Nephron progenitor cell (in vitro differentiated cells): ENCODE measurements around the gene MRPS5.

Experiments used
- DNase-seq: peaks from one replicate; pipeline ENCODE4 v3.0.0; 2021
- H3K27ac Mint-ChIP-seq: 2 replicates; pipeline ENCODE4 v1.8.0; 2021; ENCODE audit warnings: mild to moderate bottlenecking, moderate library complexity, mixed read lengths
- H3K27me3 Mint-ChIP-seq: 2 replicates; pipeline ENCODE4 v1.8.0; 2021; ENCODE audit warnings: mild to moderate bottlenecking, low read depth, mixed read lengths; ENCODE audit not compliant: poor library complexity
- H3K36me3 Mint-ChIP-seq: 2 replicates; pipeline ENCODE4 v1.8.0; 2021; ENCODE audit warnings: low read depth, mixed read lengths
- H3K4me1 Mint-ChIP-seq: 2 replicates; pipeline ENCODE4 v1.8.0; 2021; ENCODE audit warnings: mixed read lengths
- H3K4me3 Mint-ChIP-seq: 2 replicates; pipeline ENCODE4 v1.8.0; 2021; ENCODE audit warnings: mild to moderate bottlenecking, moderate library complexity, mixed read lengths
- H3K9me3 Mint-ChIP-seq: 2 replicates; pipeline ENCODE4 v1.8.0; 2021; ENCODE audit warnings: mild to moderate bottlenecking, moderate library complexity, mixed read lengths
- CTCF ChIP-seq: fragments of 200-600 bp; sonication (generic); IDR thresholded peaks from 2 replicates; pipeline ENCODE4 v1.5.0; 2021; ENCODE audit warnings: antibody characterized with exemption

The MRPS5 gene

GRCh38 chr2:95044601-95045000 lies 77.0 kb downstream of the MRPS5 start:
- Mint-ChIP-seq H3K36me3 (no peaks in the 10 kb centered on the region), H3K27ac (no peak overlapping the region), H3K27me3 (peaks cover 37% of the 10 kb centered on the region), H3K4me1 (no peaks in the 10 kb centered on the region), H3K9me3 (peaks cover 15% of the 10 kb centered on the region), H3K4me3 (no peak overlapping the region)
- no peak for TF ChIP-seq CTCF
- no peak for DNase-seq

GRCh38 chr2:95043300-95044093 lies 78.1 kb downstream of the MRPS5 start:
- Mint-ChIP-seq H3K4me1 (no peaks in the 10 kb centered on the region), H3K27me3 (peaks cover 39% of the 10 kb centered on the region)
- no peak for DNase-seq

GRCh38 chr2:95042472-95043271 lies 78.9 kb downstream of the MRPS5 start:
- TF ChIP-seq CTCF: no peak
- Mint-ChIP-seq H3K36me3 (peaks cover 2% of the 10 kb centered on the region), H3K9me3 (peaks cover 34% of the 10 kb centered on the region), H3K27me3 (peaks cover 39% of the 10 kb centered on the region), H3K4me1 (no peaks in the 10 kb centered on the region), H3K4me3 (no peak overlapping the region), H3K27ac (no peak overlapping the region)
- DNase-seq: no peak

More at GRCh38 chr2:95043300-95044093, 78.1 kb downstream of the MRPS5 start:
- Mint-ChIP-seq H3K4me3 (no peak overlapping the region), H3K27ac (no peak overlapping the region), H3K36me3 (no peaks in the 10 kb centered on the region), H3K9me3 (peaks cover 26% of the 10 kb centered on the region)
- no peak for TF ChIP-seq CTCF

GRCh38 chr2:95041824-95042442 lies 79.7 kb downstream of the MRPS5 start:
- H3K27me3 Mint-ChIP-seq: peaks cover 42% of the 10 kb centered on the region

More at GRCh38 chr2:95041824-95042442, 79.7 kb downstream of the MRPS5 start:
- peaks cover 41% of the 10 kb centered on the region for H3K9me3 Mint-ChIP-seq
- H3K36me3 Mint-ChIP-seq: peaks cover 9% of the 10 kb centered on the region
- no peak for TF ChIP-seq CTCF
- no peak for DNase-seq
- H3K27ac Mint-ChIP-seq: no peak overlapping the region
- no peak overlapping the region for H3K4me3 Mint-ChIP-seq
- H3K4me1 Mint-ChIP-seq: no peaks in the 10 kb centered on the region
